Gastrocnemius medialis (tissue), 4 donors: ENCODE results near the gene BANP.

ENCODE experiments used
- CTCF ChIP-seq, 5 experiments: fragments of 450-650 bp in 3 of 5; fragments of 200-600 bp in 2 of 5; sonication (generic) in 2 of 5; IDR thresholded peaks in 4 of 5; conservative IDR thresholded peaks in 1 of 5; 1 replicate in 4 of 5; 2 replicates in 1 of 5; pipeline ENCODE4 v1.5.1; 2016 to 2019; ENCODE audit warnings: antibody characterized with exemption in 5 of 5, mild to moderate bottlenecking in 3 of 5, moderate library complexity in 3 of 5
- POLR2A ChIP-seq, 2 donors: fragments of 450-650 bp; IDR thresholded peaks; one replicate each; pipeline ENCODE4 v1.6.1; 2017; ENCODE audit warnings: antibody characterized with exemption in 2 of 2, mild to moderate bottlenecking in 2 of 2, moderate library complexity in 2 of 2

GRCh38 chr16:87922250-87922871, 28.9 kb upstream of the BANP start:
- TF ChIP-seq CTCF (IDR thresholded peaks at IDR 0.05 in 4 of 5, conservative IDR thresholded peaks at IDR 0.05 in 1 of 5) (no peak), POLR2A (IDR thresholded peaks at IDR 0.05) (no peak)
